ENCODE measurements around the gene TRMT10A.

TRMT10A gene, protein sequence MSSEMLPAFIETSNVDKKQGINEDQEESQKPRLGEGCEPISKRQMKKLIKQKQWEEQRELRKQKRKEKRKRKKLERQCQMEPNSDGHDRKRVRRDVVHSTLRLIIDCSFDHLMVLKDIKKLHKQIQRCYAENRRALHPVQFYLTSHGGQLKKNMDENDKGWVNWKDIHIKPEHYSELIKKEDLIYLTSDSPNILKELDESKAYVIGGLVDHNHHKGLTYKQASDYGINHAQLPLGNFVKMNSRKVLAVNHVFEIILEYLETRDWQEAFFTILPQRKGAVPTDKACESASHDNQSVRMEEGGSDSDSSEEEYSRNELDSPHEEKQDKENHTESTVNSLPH

GRCh38 chr4:99563310-99564186 lies at the start of gene TRMT10A:
TSS of gene TRMT10A (minus strand) at chr4:99564039. CDS start at chr4:99559338, 4,701 bp downstream.
- peak; percentile 89 for DNase-seq (ENCODE audit: low read depth, low spot score)
- H3K27ac ChIP-seq: peak within 1 kb of the TSS; percentile 91

DNA sequence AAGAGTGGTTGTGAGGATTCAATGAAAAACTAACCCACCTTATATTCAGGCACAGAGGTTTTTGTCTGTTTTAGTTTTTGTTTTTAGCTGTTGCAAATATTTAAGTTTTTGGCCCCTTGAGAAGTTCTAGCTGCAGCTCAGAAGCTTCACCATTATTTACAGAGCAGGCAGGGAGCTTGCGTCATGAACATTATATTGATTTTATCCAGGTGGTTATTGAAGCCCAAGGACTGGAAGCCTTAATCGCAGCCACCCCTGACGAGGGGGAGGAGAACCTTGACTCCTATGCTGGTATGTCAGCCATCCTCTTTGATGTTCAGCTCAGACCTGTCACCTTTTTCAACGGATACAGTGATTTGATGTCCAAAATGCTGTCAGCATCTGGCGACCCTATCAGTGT lies 48.9 kb upstream of the TRMT10A start:
- H3K27ac ChIP-seq: no peak overlapping the region
- DNase-seq (ENCODE audit: low read depth, low spot score): no peak

- DNase-seq (ENCODE audit: low read depth, low spot score): no peak
- no peak overlapping the region for H3K27ac ChIP-seq
Measured at GRCh38 chr4:99612281-99612680, 48.4 kb upstream of the TRMT10A start.

- no peak for DNase-seq (ENCODE audit: low read depth, low spot score)
- no peak overlapping the region for H3K27ac ChIP-seq
Measured at GRCh38 chr4:99610605-99611175, 46.9 kb upstream of the TRMT10A start.

DNA sequence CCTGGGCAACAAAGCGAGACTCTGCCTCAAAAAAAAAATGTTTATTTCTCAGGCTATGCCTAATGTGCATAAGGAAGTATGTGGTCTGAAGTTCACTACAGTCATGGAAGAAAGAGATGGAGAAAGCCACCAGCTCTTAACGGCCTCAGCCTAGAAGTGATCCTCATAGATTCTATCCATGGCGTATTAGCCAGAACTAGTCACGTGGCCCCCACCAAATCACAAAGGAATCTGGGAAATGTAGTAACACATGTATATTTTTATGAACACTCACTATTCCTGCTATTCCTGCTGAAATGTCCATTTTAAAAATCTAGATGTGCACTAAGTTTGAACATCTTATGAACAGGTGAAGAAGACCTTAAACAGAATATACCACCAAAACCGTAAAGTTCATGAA lies 44.6 kb upstream of the TRMT10A start:
- no peak overlapping the region for H3K27ac ChIP-seq
- no peak for DNase-seq (ENCODE audit: low read depth, low spot score)

DNA sequence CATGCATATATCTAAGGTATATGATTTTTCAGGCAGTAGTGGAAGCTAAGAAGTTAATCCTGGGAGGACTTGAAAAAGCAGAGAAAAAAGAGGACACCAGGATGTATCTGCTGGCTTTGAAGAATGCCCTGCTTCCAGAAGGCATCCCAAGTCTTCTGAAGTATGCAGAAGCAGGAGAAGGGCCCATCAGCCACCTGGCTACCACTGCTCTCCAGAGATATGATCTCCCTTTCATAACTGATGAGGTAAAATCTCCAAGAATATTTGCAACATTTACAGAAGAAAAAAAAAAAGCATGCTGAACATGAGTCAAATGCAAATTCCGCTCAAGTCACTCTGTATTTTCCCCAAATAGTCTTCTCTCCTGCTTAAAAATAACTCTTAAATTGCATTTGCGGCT lies 42.9 kb upstream of the TRMT10A start:
- H3K27ac ChIP-seq: no peak overlapping the region
- DNase-seq (ENCODE audit: low read depth, low spot score): no peak

DNA sequence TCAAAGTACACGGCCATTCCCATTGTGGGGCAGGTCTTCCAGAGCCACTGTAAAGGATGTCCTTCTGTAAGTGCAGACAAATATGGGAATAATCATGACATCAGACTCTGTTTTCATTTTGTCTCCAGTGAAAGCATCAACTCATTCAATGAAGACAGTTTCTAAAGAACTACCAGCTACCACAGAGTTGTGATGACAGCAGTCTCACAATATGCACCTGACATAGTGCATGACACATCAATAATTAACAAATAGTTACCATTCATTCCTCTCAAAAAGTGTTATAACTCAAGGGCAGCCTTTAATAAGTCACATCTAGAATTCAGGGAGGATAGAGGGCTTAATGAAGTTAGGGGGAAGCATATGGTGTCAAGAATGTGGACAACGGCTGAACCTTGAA lies 31.0 kb upstream of the TRMT10A start:
- DNase-seq (ENCODE audit: low read depth, low spot score): no peak
- H3K27ac ChIP-seq: no peak overlapping the region

DNA sequence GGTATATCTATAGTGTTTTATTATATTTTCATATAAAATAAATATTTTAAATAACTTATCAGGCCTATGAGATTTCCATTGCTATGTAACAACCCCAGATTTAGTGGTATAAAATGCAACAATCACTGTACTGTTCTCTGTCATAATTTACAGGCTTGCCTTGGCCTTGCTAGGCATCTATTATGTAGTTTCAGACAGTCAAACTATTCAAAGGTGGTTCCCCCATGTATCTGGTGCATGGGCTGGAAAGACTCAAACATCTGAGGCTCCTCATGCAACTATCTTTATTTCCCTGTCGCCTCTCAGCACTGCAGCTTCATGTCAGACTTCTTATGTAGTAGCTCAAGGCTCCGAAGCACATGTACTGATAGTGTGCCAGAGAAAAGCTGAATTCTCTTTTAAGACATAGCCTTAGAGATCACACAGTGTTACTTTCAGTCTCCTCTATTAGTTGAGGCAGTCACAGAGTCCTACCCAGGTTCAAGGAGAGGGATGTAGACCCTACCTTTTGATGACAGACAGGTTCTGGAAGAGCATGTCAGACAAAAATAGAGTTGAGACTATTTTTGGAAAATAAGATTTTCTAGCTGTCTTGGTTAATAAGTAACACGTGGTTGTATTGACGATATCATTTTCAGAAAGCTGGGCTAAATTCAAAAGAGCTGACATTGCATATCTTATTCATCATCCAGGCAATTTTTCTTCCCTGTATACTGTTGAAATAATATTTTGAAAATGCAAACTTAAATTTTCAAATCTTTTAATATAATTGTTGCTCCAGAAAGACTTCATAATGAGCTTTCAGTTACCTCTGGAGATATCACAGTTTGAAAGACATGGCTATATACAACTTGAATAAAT lies 30.2 kb upstream of the TRMT10A start:
- DNase-seq (ENCODE audit: low read depth, low spot score): no peak
- H3K27ac ChIP-seq: no peak overlapping the region

GRCh38 chr4:99591757-99592156 lies 27.9 kb upstream of the TRMT10A start:
- peak; percentile 36 for DNase-seq (ENCODE audit: low read depth, low spot score)
- H3K27ac ChIP-seq: no peak overlapping the region

GRCh38 chr4:99587803-99588202 lies 24.0 kb upstream of the TRMT10A start:
- H3K27ac ChIP-seq: no peak overlapping the region
- DNase-seq (ENCODE audit: low read depth, low spot score): no peak

DNA sequence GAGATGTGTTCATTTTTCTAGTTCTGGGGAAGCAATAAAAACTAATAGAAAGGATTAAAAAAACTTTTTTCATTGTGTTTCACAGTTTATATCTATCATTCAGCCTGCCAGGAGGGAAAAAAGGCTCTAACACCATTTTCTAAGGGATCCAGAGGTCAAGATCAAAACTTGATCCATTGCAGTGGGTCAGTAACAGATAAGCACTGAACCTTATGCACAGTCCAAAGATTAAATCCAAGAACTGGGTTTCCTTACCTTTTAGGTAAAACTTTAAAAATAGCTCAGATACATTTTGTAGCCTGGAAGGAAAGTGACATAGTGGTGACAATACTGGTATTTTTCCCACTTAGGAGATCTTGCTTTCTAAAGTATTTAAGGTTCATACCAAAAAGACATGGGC lies 23.5 kb upstream of the TRMT10A start:
- H3K27ac ChIP-seq: no peak overlapping the region
- DNase-seq (ENCODE audit: low read depth, low spot score): no peak

DNA sequence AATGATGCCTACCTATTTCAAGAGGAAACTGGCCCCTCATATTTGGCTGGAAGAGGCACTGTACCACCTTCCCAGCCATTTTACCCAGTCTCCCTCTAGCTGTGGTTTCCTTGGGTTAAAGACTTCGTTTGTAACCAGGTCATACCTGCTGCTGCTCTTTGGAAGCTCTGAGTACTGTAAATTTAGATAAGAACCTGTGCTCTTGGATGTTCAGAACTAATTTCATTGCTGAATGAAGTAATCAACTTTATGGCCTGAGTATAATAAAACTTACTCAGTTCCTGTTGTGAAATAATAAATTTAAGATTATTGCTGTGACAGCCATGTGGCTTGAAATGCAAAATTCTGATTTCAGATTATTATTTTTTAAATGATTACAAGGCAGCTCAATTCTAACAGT lies 23.0 kb upstream of the TRMT10A start:
- H3K27ac ChIP-seq: no peak overlapping the region
- DNase-seq (ENCODE audit: low read depth, low spot score): no peak

GRCh38 chr4:99586322-99586721 lies 22.5 kb upstream of the TRMT10A start:
- no peak overlapping the region for H3K27ac ChIP-seq
- no peak for DNase-seq (ENCODE audit: low read depth, low spot score)

DNA sequence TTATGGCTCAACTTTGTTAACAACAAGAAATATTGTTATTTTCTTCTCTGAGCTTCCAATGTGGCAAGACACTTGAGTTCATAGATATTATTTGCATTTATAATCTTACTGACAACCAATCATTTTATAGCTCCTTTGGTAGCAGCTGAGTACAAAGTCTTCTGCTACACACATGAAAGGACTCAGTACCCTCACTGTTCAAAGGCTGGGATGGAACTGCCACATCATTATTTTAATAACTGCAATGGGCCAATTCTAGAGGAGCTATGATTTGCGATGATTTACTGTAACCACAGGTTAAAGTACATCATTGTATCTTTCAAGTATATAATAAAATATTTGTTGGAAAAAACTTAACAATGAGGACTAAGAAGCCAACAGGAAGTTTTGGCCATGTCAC lies 21.7 kb upstream of the TRMT10A start:
- no peak for DNase-seq (ENCODE audit: low read depth, low spot score)
- no peak overlapping the region for H3K27ac ChIP-seq

DNA sequence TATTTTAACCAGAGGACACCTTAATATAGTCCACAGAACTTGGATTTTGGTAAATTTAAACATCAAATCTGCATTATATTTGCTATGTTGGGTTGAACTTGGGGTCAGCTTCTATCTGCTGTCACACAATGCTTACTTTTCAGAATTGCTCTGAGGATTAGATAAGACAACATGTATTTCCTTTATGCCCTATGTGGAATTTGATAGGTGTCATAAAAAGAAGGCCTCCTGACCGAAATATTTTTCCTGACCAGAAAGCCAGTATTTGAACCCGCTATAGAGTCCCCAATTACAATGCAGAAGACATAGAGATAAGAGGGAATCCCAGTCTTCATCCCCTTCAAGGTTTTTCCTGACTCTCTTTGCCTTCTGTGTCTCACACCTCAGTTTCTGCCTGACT lies 14.9 kb upstream of the TRMT10A start:
- no peak overlapping the region for H3K27ac ChIP-seq
- DNase-seq (ENCODE audit: low read depth, low spot score): no peak

DNA sequence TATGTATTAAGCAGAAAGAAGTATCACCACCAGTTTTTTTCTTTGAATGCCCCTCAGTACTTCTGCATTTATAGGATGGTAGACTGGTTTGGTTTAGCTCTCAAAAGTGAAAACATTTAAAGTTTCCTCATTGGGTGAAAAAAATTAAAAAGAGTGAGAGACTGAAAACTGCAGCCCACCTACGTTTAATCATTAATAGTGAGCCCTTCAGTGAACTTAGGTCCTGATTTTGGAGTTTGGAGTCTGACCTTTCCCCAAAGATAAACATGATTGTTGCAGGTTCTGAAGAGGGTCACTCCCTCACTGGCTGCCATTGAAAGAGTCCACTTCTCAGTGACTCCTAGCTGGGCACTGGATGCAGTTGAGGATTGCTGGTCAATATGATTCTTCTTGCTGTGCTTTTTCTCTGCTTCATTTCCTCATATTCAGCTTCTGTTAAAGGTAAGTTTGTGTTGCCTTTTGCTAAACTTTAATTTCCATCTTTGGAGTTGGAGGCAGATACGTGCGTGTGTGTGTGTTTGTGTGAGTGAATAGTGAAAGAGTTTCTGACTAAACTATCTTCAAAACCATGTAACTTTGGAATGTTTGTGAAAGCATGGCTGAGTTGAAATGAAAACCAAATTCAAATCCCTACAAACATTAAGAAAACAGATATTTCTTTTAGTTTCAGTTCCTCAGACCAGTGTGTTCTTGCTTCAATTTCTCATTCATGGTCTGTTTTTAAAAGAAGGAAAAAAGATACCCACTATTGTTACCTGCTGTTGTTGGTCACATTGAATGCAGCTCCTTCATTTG lies 10.9 kb upstream of the TRMT10A start, which contains the start of gene MTTP:
TSS of gene MTTP (plus strand) at position 295 of the 795 bp plus-strand sequence. CDS start at position 381, 86 bp downstream.
- no peak for DNase-seq (ENCODE audit: low read depth, low spot score)
- no peak within 1 kb of the TSS for H3K27ac ChIP-seq

DNA sequence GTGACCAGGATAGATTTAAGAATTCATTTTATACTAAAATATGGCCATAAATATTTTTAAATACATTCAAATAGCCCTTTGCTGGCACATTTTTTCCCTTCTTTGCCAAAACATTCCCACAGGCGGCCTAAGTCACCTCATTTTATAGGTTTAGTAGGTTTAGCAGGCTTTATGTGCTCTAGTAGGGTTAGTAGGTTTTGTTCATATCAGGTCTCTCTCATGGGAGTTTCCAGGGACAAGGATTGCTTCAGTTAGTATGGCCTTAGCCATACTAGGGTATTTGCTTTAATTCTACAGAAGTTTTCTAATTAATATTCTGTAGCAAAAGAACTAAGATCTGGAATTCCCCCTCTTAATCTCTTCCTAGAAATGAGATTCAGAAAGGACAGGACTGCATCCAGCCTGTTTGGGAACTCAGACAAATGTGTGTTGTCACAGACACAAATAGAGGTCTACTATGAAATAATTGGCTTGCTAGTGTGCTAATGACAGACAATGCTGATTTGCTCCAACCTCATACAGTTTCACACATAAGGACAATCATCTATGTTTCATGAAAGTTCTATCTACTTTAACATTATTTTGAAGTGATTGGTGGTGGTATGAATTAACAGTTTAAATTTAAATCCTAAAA lies 10.0 kb upstream of the TRMT10A start:
- DNase-seq (ENCODE audit: low read depth, low spot score): no peak
- H3K27ac ChIP-seq: no peak overlapping the region

DNA sequence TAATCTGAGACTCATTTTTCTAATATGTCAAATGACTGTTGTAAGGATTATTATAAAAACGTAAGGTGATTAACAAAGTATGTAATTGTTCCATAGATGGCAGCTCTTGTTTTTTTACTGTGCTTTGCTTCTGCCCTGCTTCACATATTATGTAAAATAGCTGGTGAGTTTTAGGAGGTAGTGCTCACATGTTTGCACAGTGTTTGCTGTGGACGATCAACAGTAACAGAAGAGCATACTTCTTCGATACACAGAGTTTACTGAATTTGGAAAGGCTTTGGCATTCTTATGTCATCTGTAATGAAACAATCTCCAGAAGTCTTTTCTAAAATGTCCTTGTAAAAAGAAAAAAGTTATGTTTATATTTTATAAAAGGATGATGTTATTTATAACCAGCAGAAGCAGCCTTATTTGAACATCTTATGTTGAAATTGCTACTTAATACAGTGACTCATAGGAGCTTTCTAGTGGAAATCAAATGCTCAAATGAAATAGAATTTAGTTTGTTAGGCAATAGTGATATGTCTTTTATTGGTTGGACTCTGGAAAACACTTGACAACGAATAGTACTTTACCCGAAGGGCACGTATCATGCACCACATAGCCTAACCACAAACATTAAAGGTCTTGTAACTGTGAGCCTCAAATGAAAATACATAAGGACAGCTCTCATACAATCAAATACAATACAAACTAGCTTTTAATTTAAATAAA lies 8.8 kb upstream of the TRMT10A start:
- DNase-seq (ENCODE audit: low read depth, low spot score): no peak
- H3K27ac ChIP-seq: no peak overlapping the region
